ENCODE measurements around the gene AKR1C4.
"Not testable (repeated sequence)": the region's sequence is repeated elsewhere in the genome, so short reads cannot be mapped to it uniquely, and the experiment has no call there.

Gene AKR1C4

DNA sequence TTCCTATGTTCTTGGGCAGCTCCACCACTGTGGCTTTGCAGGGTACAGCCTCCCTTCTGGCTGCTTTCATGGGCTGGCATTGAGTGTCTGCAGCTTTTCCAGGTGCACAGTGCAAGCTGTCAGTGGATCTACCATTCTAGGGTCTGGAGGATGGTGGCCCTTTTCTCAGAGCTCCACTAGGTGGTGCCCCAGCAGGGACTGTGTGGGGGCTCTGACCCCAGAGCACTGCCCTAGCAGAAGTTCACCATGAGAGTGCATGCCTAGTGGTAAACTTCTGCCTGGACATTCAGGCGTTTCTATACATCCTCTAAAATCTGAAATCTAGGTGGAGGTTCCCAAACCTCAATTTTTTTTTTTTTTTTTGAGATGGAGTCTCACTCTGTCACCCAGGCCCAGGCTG, 13.6 kb downstream of the AKR1C4 start:
- H3K9ac ChIP-seq (ENCODE audit: low read length); H3K27ac ChIP-seq (ENCODE audit: low read depth, low read length); H3K9me3 ChIP-seq (ENCODE audit: low read length); H3K4me3 ChIP-seq (ENCODE audit: low read depth in 1 of 2, low read length in 2 of 2); H3K27me3 ChIP-seq (ENCODE audit: control insufficient read depth in 1 of 2, insufficient read depth in 2 of 2, low read length in 2 of 2); H3K4me1 ChIP-seq (ENCODE audit: insufficient read depth, low read length); H3K36me3 ChIP-seq (ENCODE audit: insufficient read depth, low read length): not testable (repeated sequence)

DNA sequence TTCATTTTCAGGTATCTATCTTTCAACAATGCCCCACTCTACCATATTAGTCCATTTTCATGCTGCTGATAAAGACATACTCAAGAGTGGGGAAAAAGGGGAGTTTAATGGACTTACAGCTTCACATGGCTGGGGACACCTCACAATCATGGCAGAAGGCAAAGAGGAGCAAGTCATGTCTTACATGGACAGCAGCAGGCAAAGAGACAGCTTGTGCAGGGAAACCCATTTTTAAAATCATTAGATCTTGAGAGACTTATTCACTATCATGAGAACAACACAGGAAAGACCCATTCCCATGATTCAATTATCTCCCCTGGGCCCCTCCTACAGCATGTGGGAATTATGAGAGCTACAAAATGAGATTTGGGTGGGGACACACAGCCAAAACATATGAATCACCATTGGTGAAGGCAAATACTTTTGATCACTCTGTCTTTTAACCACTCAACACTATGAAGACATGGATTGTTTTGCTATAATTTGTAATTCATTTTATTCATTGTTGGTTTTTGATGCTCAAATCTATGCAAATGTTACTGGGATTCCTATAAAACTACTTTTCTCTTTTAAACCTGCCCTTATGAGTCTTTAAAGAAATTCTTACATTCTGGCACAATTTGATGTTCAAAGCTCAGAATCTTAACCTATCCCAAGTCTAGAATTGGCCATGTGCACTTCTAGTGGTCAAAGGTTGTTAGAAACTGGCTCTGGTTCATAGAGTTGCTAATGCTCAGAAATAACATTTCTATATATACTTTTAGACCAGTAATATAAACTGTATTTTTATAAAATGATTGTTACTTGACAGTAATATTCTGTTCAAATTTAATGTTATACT, 15.3 kb downstream of the AKR1C4 start:
- H3K9me3 ChIP-seq (ENCODE audit: low read length): no peaks in the 10 kb centered on the region
- H3K27ac ChIP-seq (ENCODE audit: low read depth, low read length): no peak overlapping the region
- H3K4me1 ChIP-seq (ENCODE audit: insufficient read depth, low read length): no peaks in the 10 kb centered on the region
- no peak overlapping the region for H3K4me3 ChIP-seq (ENCODE audit: low read depth in 1 of 2, low read length in 2 of 2)
- no peaks in the 10 kb centered on the region for H3K36me3 ChIP-seq (ENCODE audit: insufficient read depth, low read length)
- H3K27me3 ChIP-seq (ENCODE audit: control insufficient read depth in 1 of 2, insufficient read depth in 2 of 2, low read length in 2 of 2): no peaks in the 10 kb centered on the region
- no peak overlapping the region for H3K9ac ChIP-seq (ENCODE audit: low read length)

DNA sequence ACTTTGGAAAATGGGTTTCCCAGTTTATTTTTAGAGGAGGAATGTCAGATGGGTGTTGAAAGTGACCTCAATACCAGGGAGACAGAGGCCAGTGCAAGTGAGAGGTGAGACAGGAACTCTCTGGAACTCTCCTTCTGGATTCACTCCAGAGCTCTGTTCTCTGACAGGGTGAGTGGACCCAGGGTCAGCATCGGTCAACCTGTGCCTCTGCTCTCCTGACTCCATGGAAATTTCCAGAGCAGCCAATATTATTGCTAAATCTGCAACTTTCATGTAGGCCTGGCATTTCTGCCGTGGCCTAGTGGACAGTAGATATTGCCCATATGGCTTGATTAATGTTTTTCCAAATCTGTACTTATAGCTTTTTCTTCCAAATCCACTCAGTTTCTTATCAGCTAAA, 20.2 kb downstream of the AKR1C4 start:
- Histone ChIP-seq H3K9me3 (ENCODE audit: low read length) (no peaks in the 10 kb centered on the region), H3K36me3 (ENCODE audit: insufficient read depth, low read length) (no peaks in the 10 kb centered on the region), H3K4me1 (ENCODE audit: insufficient read depth, low read length) (no peaks in the 10 kb centered on the region), H3K9ac (ENCODE audit: low read length) (no peak overlapping the region), H3K27ac (ENCODE audit: low read depth, low read length) (no peak overlapping the region), H3K27me3 (ENCODE audit: control insufficient read depth in 1 of 2, insufficient read depth in 2 of 2, low read length in 2 of 2) (no peaks in the 10 kb centered on the region), H3K4me3 (ENCODE audit: low read depth in 1 of 2, low read length in 2 of 2) (no peak overlapping the region)

DNA sequence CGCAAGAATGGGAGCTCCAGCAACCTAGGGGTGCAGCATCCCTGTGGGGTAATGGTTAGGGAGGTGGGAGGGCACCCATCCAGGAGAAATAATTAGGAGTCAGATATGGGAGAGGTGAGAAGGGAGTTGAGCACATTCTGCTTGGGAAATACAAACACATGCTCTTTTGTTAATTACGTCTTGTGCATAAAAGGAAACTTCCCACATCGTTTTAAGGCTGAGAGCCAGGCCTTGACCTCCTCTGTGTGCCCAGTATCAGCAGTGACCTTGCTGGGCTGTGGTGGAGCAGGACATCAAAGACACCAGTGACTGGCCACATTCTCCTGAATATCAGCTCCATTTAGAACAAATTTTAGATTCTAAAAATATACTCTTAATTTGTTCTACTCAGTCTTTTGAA, 22.6 kb downstream of the AKR1C4 start:
- Histone ChIP-seq H3K4me3 (ENCODE audit: low read depth in 1 of 2, low read length in 2 of 2) (no peak overlapping the region), H3K27ac (ENCODE audit: low read depth, low read length) (no peak overlapping the region), H3K27me3 (ENCODE audit: control insufficient read depth in 1 of 2, insufficient read depth in 2 of 2, low read length in 2 of 2) (no peaks in the 10 kb centered on the region), H3K9me3 (ENCODE audit: low read length) (no peaks in the 10 kb centered on the region), H3K36me3 (ENCODE audit: insufficient read depth, low read length) (no peaks in the 10 kb centered on the region), H3K4me1 (ENCODE audit: insufficient read depth, low read length) (no peaks in the 10 kb centered on the region), H3K9ac (ENCODE audit: low read length) (no peak overlapping the region)

DNA sequence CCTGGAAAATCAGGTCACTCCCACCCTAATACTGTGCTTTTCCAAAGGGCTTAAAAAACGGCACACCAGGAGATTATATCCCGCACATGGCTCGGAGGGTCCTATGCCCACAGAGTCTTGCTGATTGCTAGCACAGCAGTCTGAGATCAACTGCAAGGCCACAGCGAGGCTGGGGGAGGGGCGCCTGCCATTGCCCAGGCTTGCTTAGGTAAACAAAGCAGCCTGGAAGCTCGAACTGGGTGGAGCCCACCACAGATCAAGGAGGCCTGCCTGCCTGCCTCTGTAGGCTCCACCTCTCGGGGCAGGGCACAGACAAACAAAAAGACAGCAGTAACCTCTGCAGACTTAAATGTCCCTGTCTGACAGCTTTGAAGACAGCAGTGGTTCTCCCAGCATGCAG, 26.3 kb downstream of the AKR1C4 start:
- not testable (repeated sequence) for H3K36me3 ChIP-seq (ENCODE audit: insufficient read depth, low read length); H3K4me1 ChIP-seq (ENCODE audit: insufficient read depth, low read length); H3K4me3 ChIP-seq (ENCODE audit: low read depth in 1 of 2, low read length in 2 of 2); H3K9me3 ChIP-seq (ENCODE audit: low read length); H3K27me3 ChIP-seq (ENCODE audit: control insufficient read depth in 1 of 2, insufficient read depth in 2 of 2, low read length in 2 of 2); H3K9ac ChIP-seq (ENCODE audit: low read length); H3K27ac ChIP-seq (ENCODE audit: low read depth, low read length)

DNA sequence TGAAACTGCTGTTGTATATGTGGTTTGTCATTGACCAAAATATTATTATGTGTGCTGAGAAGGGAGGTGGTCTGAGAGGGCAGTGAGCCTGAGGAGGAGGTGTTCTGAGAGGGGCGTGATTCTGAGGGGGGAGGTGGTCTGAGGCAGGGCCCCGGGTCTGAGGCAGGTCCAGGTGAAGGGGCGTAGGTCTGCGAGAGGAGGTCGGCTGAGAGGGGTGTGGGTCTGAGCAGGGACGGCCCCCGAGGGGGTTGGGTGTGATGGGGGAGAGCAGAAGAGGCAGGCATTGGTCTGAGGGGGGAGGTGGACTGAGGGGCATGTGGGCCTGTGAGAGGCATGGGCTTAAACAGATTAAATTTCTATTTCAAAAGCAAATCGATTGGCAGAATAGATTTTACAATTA, 32.4 kb downstream of the AKR1C4 start:
- no peaks in the 10 kb centered on the region for H3K27me3 ChIP-seq (ENCODE audit: control insufficient read depth in 1 of 2, insufficient read depth in 2 of 2, low read length in 2 of 2)

DNA sequence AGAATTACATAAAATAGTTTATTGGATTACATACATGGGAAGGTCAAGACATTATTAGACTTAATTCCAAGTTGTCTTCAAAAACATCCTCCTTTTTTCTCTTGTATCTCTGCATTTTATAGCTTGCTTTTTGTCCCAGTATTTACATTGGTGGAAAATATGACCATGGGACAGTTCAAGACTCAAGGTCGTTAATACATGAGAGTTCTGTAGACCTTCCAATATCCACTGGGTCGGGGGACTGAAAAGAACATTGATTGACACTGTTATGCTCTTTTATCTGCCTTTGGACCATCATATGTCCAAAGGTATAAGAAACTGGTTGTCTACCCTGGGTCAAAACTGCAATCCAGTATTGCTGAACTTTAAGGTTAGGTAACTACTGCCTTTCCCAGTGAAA, 36.7 kb downstream of the AKR1C4 start:
- Histone ChIP-seq H3K4me3 (ENCODE audit: low read depth in 1 of 2, low read length in 2 of 2) (no peak overlapping the region), H3K27ac (ENCODE audit: low read depth, low read length) (no peak overlapping the region), H3K9ac (ENCODE audit: low read length) (no peak overlapping the region), H3K9me3 (ENCODE audit: low read length) (no peaks in the 10 kb centered on the region), H3K27me3 (ENCODE audit: control insufficient read depth in 1 of 2, insufficient read depth in 2 of 2, low read length in 2 of 2) (no peaks in the 10 kb centered on the region), H3K4me1 (ENCODE audit: insufficient read depth, low read length) (no peaks in the 10 kb centered on the region), H3K36me3 (ENCODE audit: insufficient read depth, low read length) (no peaks in the 10 kb centered on the region)

More for the DNA sequence above, 32.4 kb downstream of the AKR1C4 start:
- H3K9ac ChIP-seq (ENCODE audit: low read length): no peak overlapping the region
- no peak overlapping the region for H3K4me3 ChIP-seq (ENCODE audit: low read depth in 1 of 2, low read length in 2 of 2)
- H3K27ac ChIP-seq (ENCODE audit: low read depth, low read length): no peak overlapping the region
- H3K9me3 ChIP-seq (ENCODE audit: low read length): no peaks in the 10 kb centered on the region
- H3K4me1 ChIP-seq (ENCODE audit: insufficient read depth, low read length): no peaks in the 10 kb centered on the region
- H3K36me3 ChIP-seq (ENCODE audit: insufficient read depth, low read length): no peaks in the 10 kb centered on the region

DNA sequence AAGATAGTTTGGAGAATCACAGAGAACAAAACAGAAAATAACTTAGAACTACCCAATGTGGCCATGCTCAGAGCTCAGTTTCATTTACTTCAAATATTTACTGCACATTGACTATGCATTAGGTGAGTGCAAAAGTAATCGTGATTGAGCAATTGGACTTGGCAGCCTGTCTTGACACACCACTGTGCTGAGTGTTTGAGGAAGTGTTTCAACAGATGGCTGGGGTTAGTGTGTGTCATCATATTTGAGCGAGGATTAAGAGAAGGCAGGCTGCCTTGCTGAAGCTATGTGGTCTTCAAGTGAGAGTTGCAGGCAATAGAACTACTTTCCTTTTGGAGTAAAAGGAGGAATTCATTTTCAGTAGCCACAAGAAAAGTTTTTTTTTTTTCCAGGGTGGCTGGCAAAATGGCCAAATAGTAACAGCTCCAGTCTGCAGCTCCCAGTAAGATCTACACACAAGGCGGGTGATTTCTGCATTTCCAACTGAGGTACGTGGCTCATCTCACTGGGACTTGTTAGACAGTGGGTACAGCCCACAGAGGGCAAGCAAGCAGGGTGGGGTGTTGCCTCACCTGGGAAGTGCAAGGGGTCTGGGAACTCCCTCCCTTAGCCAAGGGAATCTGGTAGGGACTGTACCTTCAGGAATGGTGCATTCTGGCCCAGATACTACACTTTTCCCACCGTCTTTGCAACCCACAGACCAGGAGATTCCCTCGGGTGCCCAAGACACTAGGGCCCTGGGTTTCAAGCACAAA, 37.6 kb downstream of the AKR1C4 start:
- no peak overlapping the region for H3K27ac ChIP-seq (ENCODE audit: low read depth, low read length)
- no peaks in the 10 kb centered on the region for H3K4me1 ChIP-seq (ENCODE audit: insufficient read depth, low read length)
- H3K4me3 ChIP-seq (ENCODE audit: low read depth in 1 of 2, low read length in 2 of 2): no peak overlapping the region
- H3K9ac ChIP-seq (ENCODE audit: low read length): no peak overlapping the region
- no peaks in the 10 kb centered on the region for H3K36me3 ChIP-seq (ENCODE audit: insufficient read depth, low read length)
- no peaks in the 10 kb centered on the region for H3K27me3 ChIP-seq (ENCODE audit: control insufficient read depth in 1 of 2, insufficient read depth in 2 of 2, low read length in 2 of 2)
- no peaks in the 10 kb centered on the region for H3K9me3 ChIP-seq (ENCODE audit: low read length)

DNA sequence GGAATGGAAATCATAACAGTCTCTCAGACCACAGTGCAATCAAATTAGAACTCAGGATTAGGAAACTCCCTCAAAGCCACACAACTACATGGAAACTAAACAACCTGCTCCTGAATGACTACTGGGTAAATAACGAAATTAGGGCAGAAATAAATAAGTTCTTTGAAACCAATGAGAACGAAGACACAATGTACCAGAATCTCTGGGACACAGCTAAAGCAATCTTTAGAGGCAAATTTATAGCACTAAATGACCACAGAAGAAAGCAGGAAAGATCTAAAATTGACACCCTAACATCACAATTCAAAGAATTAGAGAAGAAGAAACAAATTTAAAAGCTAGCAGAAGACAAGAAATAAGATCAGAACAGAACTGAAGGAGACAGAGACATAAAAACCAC, 40.9 kb downstream of the AKR1C4 start:
- H3K9ac ChIP-seq (ENCODE audit: low read length); H3K4me1 ChIP-seq (ENCODE audit: insufficient read depth, low read length); H3K27ac ChIP-seq (ENCODE audit: low read depth, low read length); H3K4me3 ChIP-seq (ENCODE audit: low read depth in 1 of 2, low read length in 2 of 2); H3K27me3 ChIP-seq (ENCODE audit: control insufficient read depth in 1 of 2, insufficient read depth in 2 of 2, low read length in 2 of 2); H3K36me3 ChIP-seq (ENCODE audit: insufficient read depth, low read length); H3K9me3 ChIP-seq (ENCODE audit: low read length): not testable (repeated sequence)

DNA sequence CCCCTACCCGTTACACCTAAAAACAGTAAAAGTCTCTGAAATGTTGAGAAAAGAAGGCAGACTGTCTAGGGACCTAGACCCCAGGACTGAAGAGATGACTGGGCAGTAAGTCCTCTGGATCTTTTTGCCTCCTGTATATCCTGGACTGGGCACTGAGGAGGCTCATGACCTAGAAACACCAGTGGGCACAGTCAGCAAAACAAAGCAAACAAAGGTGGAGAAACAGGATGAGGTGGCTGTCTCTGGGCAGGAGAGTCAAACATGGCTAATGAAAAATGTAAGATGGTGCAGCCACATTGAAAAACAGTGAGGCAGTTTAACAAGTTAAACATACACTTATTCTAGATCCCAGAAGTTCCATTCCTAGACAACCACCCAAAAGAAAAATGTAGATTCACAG, 45.9 kb downstream of the AKR1C4 start:
- Histone ChIP-seq H3K4me1 (ENCODE audit: insufficient read depth, low read length) (no peaks in the 10 kb centered on the region), H3K27ac (ENCODE audit: low read depth, low read length) (no peak overlapping the region), H3K27me3 (ENCODE audit: control insufficient read depth in 1 of 2, insufficient read depth in 2 of 2, low read length in 2 of 2) (no peaks in the 10 kb centered on the region), H3K4me3 (ENCODE audit: low read depth in 1 of 2, low read length in 2 of 2) (no peak overlapping the region), H3K36me3 (ENCODE audit: insufficient read depth, low read length) (no peaks in the 10 kb centered on the region), H3K9me3 (ENCODE audit: low read length) (no peaks in the 10 kb centered on the region), H3K9ac (ENCODE audit: low read length) (no peak overlapping the region)

DNA sequence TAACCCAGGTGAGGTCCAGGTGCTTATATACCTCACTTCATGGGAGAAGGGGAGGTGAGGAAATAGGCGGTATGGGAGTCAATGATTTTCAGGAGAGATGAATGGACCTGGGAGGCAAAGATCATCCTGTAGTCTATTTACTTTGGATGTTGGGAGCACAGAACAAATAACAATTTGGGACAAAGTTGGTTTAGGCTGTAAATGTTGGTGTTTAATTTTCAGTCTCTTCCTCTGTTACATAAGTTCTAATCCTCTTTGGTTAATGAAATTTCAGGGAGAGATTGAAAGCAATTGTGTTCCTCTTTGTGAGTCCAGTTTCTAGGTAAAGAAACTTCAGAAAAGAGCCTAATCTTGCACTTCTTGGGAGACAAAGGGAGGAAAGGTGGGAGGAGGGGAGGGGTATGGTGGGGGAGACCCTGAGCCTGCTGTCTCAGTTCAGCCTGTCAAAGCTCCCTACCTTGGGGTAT, 46.9 kb downstream of the AKR1C4 start:
- Histone ChIP-seq H3K9ac (ENCODE audit: low read length) (no peak overlapping the region), H3K9me3 (ENCODE audit: low read length) (no peaks in the 10 kb centered on the region), H3K36me3 (ENCODE audit: insufficient read depth, low read length) (no peaks in the 10 kb centered on the region), H3K27me3 (ENCODE audit: control insufficient read depth in 1 of 2, insufficient read depth in 2 of 2, low read length in 2 of 2) (no peaks in the 10 kb centered on the region), H3K4me1 (ENCODE audit: insufficient read depth, low read length) (no peaks in the 10 kb centered on the region), H3K27ac (ENCODE audit: low read depth, low read length) (no peak overlapping the region), H3K4me3 (ENCODE audit: low read depth in 1 of 2, low read length in 2 of 2) (no peak overlapping the region)
